ENCODE results near the gene NLGN1.

DNA sequence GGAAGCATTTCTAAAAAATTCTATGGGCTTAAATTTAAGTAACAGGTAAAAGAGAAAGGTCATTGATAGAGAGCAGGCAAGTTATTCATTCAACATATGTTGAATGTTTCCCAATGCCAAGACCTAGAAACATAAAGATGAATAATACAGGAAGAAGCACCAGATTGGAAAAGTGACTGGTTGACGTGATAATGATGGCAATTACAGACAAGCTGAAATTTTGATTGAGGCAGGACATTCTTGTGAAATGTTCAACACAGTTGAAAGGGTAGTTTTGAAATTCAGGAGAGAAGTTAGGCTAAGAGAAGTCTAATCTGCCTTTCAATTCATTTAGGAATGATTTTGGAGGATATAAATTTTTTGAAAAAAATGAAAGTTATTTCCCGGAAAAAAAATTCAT, 925.2 kb downstream of the NLGN1 start:
- TF ChIP-seq, protein P1, sequence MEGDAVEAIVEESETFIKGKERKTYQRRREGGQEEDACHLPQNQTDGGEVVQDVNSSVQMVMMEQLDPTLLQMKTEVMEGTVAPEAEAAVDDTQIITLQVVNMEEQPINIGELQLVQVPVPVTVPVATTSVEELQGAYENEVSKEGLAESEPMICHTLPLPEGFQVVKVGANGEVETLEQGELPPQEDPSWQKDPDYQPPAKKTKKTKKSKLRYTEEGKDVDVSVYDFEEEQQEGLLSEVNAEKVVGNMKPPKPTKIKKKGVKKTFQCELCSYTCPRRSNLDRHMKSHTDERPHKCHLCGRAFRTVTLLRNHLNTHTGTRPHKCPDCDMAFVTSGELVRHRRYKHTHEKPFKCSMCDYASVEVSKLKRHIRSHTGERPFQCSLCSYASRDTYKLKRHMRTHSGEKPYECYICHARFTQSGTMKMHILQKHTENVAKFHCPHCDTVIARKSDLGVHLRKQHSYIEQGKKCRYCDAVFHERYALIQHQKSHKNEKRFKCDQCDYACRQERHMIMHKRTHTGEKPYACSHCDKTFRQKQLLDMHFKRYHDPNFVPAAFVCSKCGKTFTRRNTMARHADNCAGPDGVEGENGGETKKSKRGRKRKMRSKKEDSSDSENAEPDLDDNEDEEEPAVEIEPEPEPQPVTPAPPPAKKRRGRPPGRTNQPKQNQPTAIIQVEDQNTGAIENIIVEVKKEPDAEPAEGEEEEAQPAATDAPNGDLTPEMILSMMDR (IDR thresholded peaks at IDR 0.05) = no peak
- TF ChIP-seq POLR2A (IDR thresholded peaks at IDR 0.05) = no peak
